H1 (cell line): ENCODE measurements around the gene TMEM169. TPM values are rescaled to one million over a fixed set of nuclear protein-coding genes. Genes with fewer than 3 reads are reported as not detected.

Experiments used
- CTCF ChIA-PET: fragments of 300-600 bp; sonication (Branson Sonifier 250); formaldehyde crosslinking; loops from one replicate; lab custom pipeline; 2021; ENCODE audit not compliant: partially characterized antibody; lab: Charles Lee
- POLR2A ChIA-PET: fragments of 300-600 bp; sonication (Branson Sonifier 250); formaldehyde crosslinking; loops from one replicate; lab custom pipeline; 2021; ENCODE audit warnings: inconsistent platforms; ENCODE audit not compliant: partially characterized antibody; lab: Charles Lee
- DNase-seq, 2 experiments: peaks; one replicate each; pipeline versions ENCODE4 v3.0.0 to v3.0.0-alpha.2; 2010 to 2022; ENCODE audit warnings: low spot score in 2 of 2, low read depth in 1 of 2, mixed read lengths in 1 of 2
- FAIRE-seq: peaks from 2 replicates; lab custom pipeline; 2011; peaks lifted over from hg19 to GRCh38; lab: Jason Lieb, UNC
- H2AFZ ChIP-seq: 2 replicates; pipeline ENCODE4 v1.8.1; 2012; ENCODE audit warnings: low read length, inconsistent platforms
- H2AK5ac ChIP-seq: 2 replicates; pipeline ENCODE4 v1.6.1; 2013; ENCODE audit warnings: low read depth, low read length
- H2BK120ac ChIP-seq: replicated peaks from 2 replicates; pipeline ENCODE3; 2013; ENCODE audit warnings: low read depth, low read length, inconsistent platforms
- H2BK12ac ChIP-seq: 2 replicates; pipeline ENCODE4 v1.6.1; 2013; ENCODE audit warnings: low read depth, low read length
- H2BK15ac ChIP-seq: 2 replicates; pipeline ENCODE4 v1.6.1; 2013; ENCODE audit warnings: low read length
- H2BK20ac ChIP-seq: 2 replicates; pipeline ENCODE4 v1.6.1; 2013; ENCODE audit warnings: low read length
- H2BK5ac ChIP-seq: 2 replicates; pipeline ENCODE4 v1.6.1; 2013; ENCODE audit warnings: low read depth, low read length
- H3K14ac ChIP-seq: 2 replicates; pipeline ENCODE4 v1.6.1; 2013; ENCODE audit warnings: inconsistent platforms; ENCODE audit not compliant: insufficient read length
- H3K18ac ChIP-seq: 2 replicates; pipeline ENCODE4 v1.6.1; 2013; ENCODE audit warnings: low read length; ENCODE audit errors: extremely low read depth
- H3K23ac ChIP-seq: 2 replicates; pipeline ENCODE4 v1.6.1; 2013; ENCODE audit warnings: inconsistent platforms; ENCODE audit not compliant: insufficient read length
- H3K23me2 ChIP-seq: 2 replicates; pipeline ENCODE4 v1.6.1; 2013; ENCODE audit warnings: low read depth, low read length
- H3K27ac ChIP-seq: 2 replicates; pipeline ENCODE4 v1.6.1; 2011; ENCODE audit warnings: low read depth, low read length, inconsistent platforms
- H3K27me3 ChIP-seq, 4 experiments: replicated peaks in 1 of 4; 1 replicate in 1 of 4; 2 replicates in 3 of 4; pipeline versions ENCODE4 v1.6.1 to v1.8.1; 2011 to 2013; ENCODE audit warnings: low read length in 3 of 4, mild to moderate bottlenecking in 3 of 4, inconsistent platforms in 2 of 4, mixed read lengths in 2 of 4, moderate library complexity in 1 of 4; ENCODE audit not compliant: control insufficient read depth in 3 of 4, insufficient read depth in 3 of 4; ENCODE audit errors: extremely low read depth in 1 of 4
- H3K36me3 ChIP-seq, 4 experiments: 2 replicates each; pipeline versions ENCODE4 v1.6.1 to v1.8.1; 2011 to 2013; ENCODE audit warnings: mild to moderate bottlenecking in 4 of 4, low read length in 3 of 4, moderate library complexity in 2 of 4, control low read depth in 1 of 4, inconsistent platforms in 1 of 4; ENCODE audit not compliant: insufficient read depth in 4 of 4, control insufficient read depth in 2 of 4
- H3K4ac ChIP-seq: replicated peaks from 2 replicates; pipeline ENCODE3; 2013; ENCODE audit warnings: low read length, low read depth, mixed read lengths, inconsistent platforms; ENCODE audit not compliant: insufficient read length
- H3K4me1 ChIP-seq, 4 experiments: replicated peaks in 1 of 4; 1 replicate in 1 of 4; 2 replicates in 3 of 4; pipeline versions ENCODE4 v1.6.1 to v1.8.1; 2011 to 2013; ENCODE audit warnings: low read length in 3 of 4, inconsistent platforms in 2 of 4, mixed read lengths in 1 of 4; ENCODE audit not compliant: insufficient read depth in 4 of 4, control insufficient read depth in 3 of 4
- H3K4me2 ChIP-seq, 2 experiments: 2 replicates each; pipeline versions ENCODE4 v1.6.1 to v1.8.1; 2011 to 2013; ENCODE audit warnings: low read depth in 2 of 2, low read length in 2 of 2, control low read depth in 1 of 2, inconsistent platforms in 1 of 2, mild to moderate bottlenecking in 1 of 2; ENCODE audit not compliant: insufficient read depth in 1 of 2
- H3K4me3 ChIP-seq, 4 experiments: fragments of 200-600, 300-600 bp in 1 of 4; sonication (generic), shearing (Covaris generic), sonication (Bioruptor Twin) in 1 of 4; 2 replicates each; pipeline versions ENCODE4 v1.5.1 to v1.8.1; 2011 to 2016; ENCODE audit warnings: low read length in 4 of 4, low read depth in 3 of 4, control low read depth in 2 of 4, inconsistent platforms in 2 of 4, mild to moderate bottlenecking in 2 of 4, mixed read lengths in 1 of 4, moderate library complexity in 1 of 4; ENCODE audit not compliant: insufficient read depth in 2 of 4; ENCODE audit errors: extremely low read depth in 1 of 4
- H3K56ac ChIP-seq: replicated peaks from 2 replicates; pipeline ENCODE3; 2013; ENCODE audit warnings: low read depth, mild to moderate bottlenecking, mixed read lengths, low read length, inconsistent platforms; ENCODE audit not compliant: insufficient read length
- H3K79me1 ChIP-seq: 2 replicates; pipeline ENCODE4 v1.6.1; 2013; ENCODE audit warnings: low read depth, low read length, control low read depth
- H3K79me2 ChIP-seq, 2 experiments: 2 replicates each; pipeline versions ENCODE4 v1.6.1 to v1.8.1; 2012 to 2013; ENCODE audit warnings: low read length in 2 of 2, mild to moderate bottlenecking in 2 of 2, inconsistent platforms in 1 of 2; ENCODE audit not compliant: insufficient read depth in 2 of 2, control insufficient read depth in 1 of 2
- H3K9ac ChIP-seq, 4 experiments: replicated peaks in 1 of 4; 1 replicate in 1 of 4; 2 replicates in 3 of 4; pipeline versions ENCODE4 v1.6.1 to v1.8.1; 2011 to 2013; ENCODE audit warnings: low read depth in 3 of 4, low read length in 3 of 4, control low read depth in 2 of 4, mild to moderate bottlenecking in 2 of 4, moderate library complexity in 2 of 4, inconsistent platforms in 1 of 4; ENCODE audit errors: extremely low read depth in 1 of 4
- H3K9me3 ChIP-seq, 2 experiments: 2 replicates each; pipeline versions ENCODE4 v1.6.1 to v1.8.1; 2012 to 2013; ENCODE audit warnings: mild to moderate bottlenecking in 2 of 2, moderate library complexity in 2 of 2, control low read depth in 1 of 2, inconsistent platforms in 1 of 2, low read depth in 1 of 2, low read length in 1 of 2, mixed read lengths in 1 of 2; ENCODE audit not compliant: insufficient read depth in 2 of 2
- H4K20me1 ChIP-seq, 2 experiments: replicated peaks in 1 of 2; 2 replicates each; pipeline versions ENCODE3 to v1.8.1; 2011 to 2013; ENCODE audit warnings: inconsistent platforms in 2 of 2, low read length in 2 of 2, mild to moderate bottlenecking in 1 of 2; ENCODE audit not compliant: insufficient read depth in 2 of 2, control insufficient read depth in 1 of 2
- H4K5ac ChIP-seq: 2 replicates; pipeline ENCODE4 v1.6.1; 2013; ENCODE audit warnings: low read length, low read depth, mixed read lengths, inconsistent platforms; ENCODE audit not compliant: insufficient read length
- H4K8ac ChIP-seq: 2 replicates; pipeline ENCODE4 v1.8.0; 2013; ENCODE audit warnings: mild to moderate bottlenecking, moderate library complexity, low read length, inconsistent platforms; ENCODE audit not compliant: insufficient read depth; ENCODE audit errors: extremely low read depth
- H4K91ac ChIP-seq: replicated peaks from 2 replicates; pipeline ENCODE3; 2013; ENCODE audit warnings: low read length, mixed read lengths, inconsistent platforms; ENCODE audit not compliant: insufficient read length
- ATF2 ChIP-seq: IDR thresholded peaks from 2 replicates; pipeline ENCODE4 v1.6.1; 2012; ENCODE audit warnings: low read length, inconsistent platforms
- CBX8 ChIP-seq: fragments of 300-800, 300-1000 bp; sonication (generic); IDR thresholded peaks from 2 replicates; pipeline ENCODE4 v1.7.1; 2016; ENCODE audit warnings: low read depth, low read length, borderline replicate concordance
- CEBPB ChIP-seq: IDR thresholded peaks from 2 replicates; pipeline ENCODE4 v1.6.1; 2012; ENCODE audit warnings: low read depth, low read length
- JUN ChIP-seq: IDR thresholded peaks from 2 replicates; pipeline ENCODE4 v1.6.1; 2011; ENCODE audit warnings: low read depth, mild to moderate bottlenecking, improper control_type of control experiment, low read length
- JUND ChIP-seq: IDR thresholded peaks from 2 replicates; pipeline ENCODE4 v1.6.1; 2011; ENCODE audit warnings: mild to moderate bottlenecking, improper control_type of control experiment, low read length
- NANOG ChIP-seq: IDR thresholded peaks from 2 replicates; pipeline ENCODE4 v1.6.1; 2011; ENCODE audit warnings: low read length, low read depth, mild to moderate bottlenecking, inconsistent platforms; ENCODE audit not compliant: insufficient read depth, poor library complexity, severe bottlenecking
- NRF1 ChIP-seq: IDR thresholded peaks from 2 replicates; pipeline ENCODE4 v1.6.1; 2011; ENCODE audit warnings: mild to moderate bottlenecking, low read depth, low read length, improper control_type of control experiment
- POLR2AphosphoS5 ChIP-seq: IDR thresholded peaks from 2 replicates; pipeline ENCODE4 v1.6.1; 2011; ENCODE audit warnings: low read depth, low read length
- RAD21 ChIP-seq, 2 experiments: IDR thresholded peaks in 1 of 2; conservative IDR thresholded peaks in 1 of 2; 2 replicates each; pipeline ENCODE4 v1.6.1; 2011; ENCODE audit warnings: low read depth in 2 of 2, low read length in 2 of 2, improper control_type of control experiment in 1 of 2, inconsistent platforms in 1 of 2, mild to moderate bottlenecking in 1 of 2, moderate library complexity in 1 of 2
- SIRT6 ChIP-seq: IDR thresholded peaks from one replicate; pipeline ENCODE4 v1.7.1; 2012; ENCODE audit warnings: low read length, inconsistent platforms
- SIX5 ChIP-seq: IDR thresholded peaks from 2 replicates; pipeline ENCODE4 v1.6.1; 2011; ENCODE audit warnings: mild to moderate bottlenecking, low read depth, low read length
- SRF ChIP-seq: IDR thresholded peaks from 2 replicates; pipeline ENCODE4 v1.6.1; 2011; ENCODE audit warnings: mild to moderate bottlenecking, low read depth, low read length, moderate library complexity
- WGBS, 2 experiments: shearing (Covaris generic) in 1 of 2; methylation state at CpG; one replicate each; pipeline versions ENCODE4 v1.1.6 to v1.1.7; 2013 to 2015; ENCODE audit warnings: low lambda C conversion rate in 2 of 2, mixed read lengths in 2 of 2, inconsistent platforms in 1 of 2, low coverage in 1 of 2, missing lambda C conversion rate in 1 of 2; ENCODE audit not compliant: insufficient replicate concordance in 2 of 2, insufficient coverage in 1 of 2, insufficient read length in 1 of 2; ENCODE audit errors: extremely low coverage in 1 of 2, missing lambda C conversion rate in 1 of 2; 5-methylcytosine and 5-hydroxymethylcytosine counted together
- polyA plus RNA-seq, 7 experiments: library from polyadenylated mRNA; depleted of rRNA in 3 of 7; stranded (reverse) in 5 of 7; unstranded in 2 of 7; fragments of >200 nt in 5 of 7; fragments of 200-250 nt in 2 of 7; gene quantifications; 1 replicate in 5 of 7; 2 replicates in 1 of 7; 4 replicates in 1 of 7; pipeline versions ENCODE4 v1.2.1 to v1.2.3, GENCODE V29; 2011 to 2013; ENCODE audit warnings: missing spikeins in 2 of 7, mixed read lengths in 2 of 7
- total RNA-seq: library from RNA; stranded (reverse); fragmentation: NEBNext Ultra II Directional; extraction: Animal tissue kit (Norgen Biotek cat#: 25700); gene quantifications from 2 replicates; pipeline ENCODE4 v1.2.1, GENCODE V29; 2021

The TMEM169 gene
- total and polyA plus RNA-seq, 2 of the 8 experiments (the other 6 are each of a cell fraction or from before 2014, with no cell fraction given): 0.41 to 2.4 TPM

- H4K91ac ChIP-seq: no peak overlapping the region
- H2BK12ac ChIP-seq: no peak overlapping the region
- no peak overlapping the region for H3K23ac ChIP-seq
- no peaks in the 10 kb centered on the region for H3K79me1 ChIP-seq
- no peak overlapping the region for H3K56ac ChIP-seq
- ChIA-PET POLR2A (interaction anchor here (1.2 to 8.5 kb wide), 3 partner anchors 9 to 30 kb away, joined by 4 to 73 read pairs (median 7); partner anchors contain the start of genes PECR and TMEM169), CTCF (interaction anchor here (0.9 to 3.4 kb wide), 5 partner anchors 9 to 67 kb away, joined by 3 to 18 read pairs (median 3); partner anchors contain the start of genes PECR and TMEM169)
- 96% methylated on average over 7 of the region's 7 CpGs; no CpG with 5 or more reads in 1 of the 2 experiments for WGBS, 2 experiments
- H2BK15ac ChIP-seq: no peak overlapping the region
- H3K4me3 ChIP-seq: peak overlapping the region in 1 of 4 experiments; percentile 96; a peak in 2 of 8 replicates
- no peaks in the 10 kb centered on the region for H3K9me3 ChIP-seq
- no peak for DNase-seq
- FAIRE-seq: no peak
- no peak overlapping the region for H3K4ac ChIP-seq
- H4K8ac ChIP-seq: peak overlapping the region; percentile 20; the same call in 1 of the 2 replicates
- peak overlapping the region in 1 of 2 experiments; percentile 66; a peak in 3 of 4 replicates for H3K4me2 ChIP-seq
- no peak overlapping the region for H2AFZ ChIP-seq
- H3K23me2 ChIP-seq: no peaks in the 10 kb centered on the region; the same call in 1 of the 2 replicates
- H3K18ac ChIP-seq: no peak overlapping the region
- H3K79me2 ChIP-seq: peaks cover 24 to 54% of the 10 kb centered on the region in 2 experiments
- H3K14ac ChIP-seq: no peak overlapping the region
- H4K20me1 ChIP-seq: peaks cover 0 to 8% of the 10 kb centered on the region in 2 experiments
- peaks cover 9 to 22% (median 15%) of the 10 kb centered on the region in 4 experiments; a peak in 6 of 7 replicates for H3K4me1 ChIP-seq
- no peak overlapping the region for H2BK20ac ChIP-seq
- H2BK120ac ChIP-seq: no peak overlapping the region
- no peak overlapping the region for H2BK5ac ChIP-seq
- peaks cover 15 to 55% (median 36%) of the 10 kb centered on the region in 4 experiments for H3K36me3 ChIP-seq
- H4K5ac ChIP-seq: no peak overlapping the region
- no peak overlapping the region for H3K9ac ChIP-seq
- no peaks in the 10 kb centered on the region for H3K27me3 ChIP-seq
- no peak overlapping the region for H3K27ac ChIP-seq
- no peak overlapping the region for H2AK5ac ChIP-seq
- TF ChIP-seq JUND: no peak
- TF ChIP-seq RAD21 (IDR thresholded peaks at IDR 0.05 in 1 of 2, conservative IDR thresholded peaks at IDR 0.05 in 1 of 2; ENCODE audit: low read depth in 2 of 2, low read length in 2 of 2): no peak
- no peak for TF ChIP-seq CBX8
- no peak for TF ChIP-seq CEBPB
- TF ChIP-seq SIX5: no peak
- TF ChIP-seq NANOG: no peak
- TF ChIP-seq JUN: no peak
- no peak for TF ChIP-seq ATF2
- TF ChIP-seq NRF1: no peak
- TF ChIP-seq POLR2AphosphoS5: no peak; the same call in 1 of the 2 replicates
- no peak for TF ChIP-seq SIRT6
- TF ChIP-seq SRF: no peak
These were observed 29.4 kb downstream of the TMEM169 start for GRCh38 chr2:216111122-216111521.
